Neural crest cell (in vitro differentiated cells): Measurements from ENCODE around the gene AP1M1. TPM values are rescaled to one million over a fixed set of nuclear protein-coding genes. Genes with fewer than 3 reads are reported as not detected.

Experiments
- DNase-seq: peaks from one replicate; pipeline ENCODE4 v3.0.0; 2021; ENCODE audit warnings: low read depth, mixed read lengths, low spot score
- H3K27ac Mint-ChIP-seq: one replicate; pipeline ENCODE4 v1.8.0; 2021; ENCODE audit warnings: mild to moderate bottlenecking, mixed read lengths; ENCODE audit not compliant: unreplicated experiment
- H3K27me3 Mint-ChIP-seq: 2 replicates; pipeline ENCODE4 v1.8.0; 2021; ENCODE audit warnings: low read depth, mild to moderate bottlenecking, mixed read lengths
- H3K36me3 Mint-ChIP-seq: 2 replicates; pipeline ENCODE4 v1.8.0; 2021; ENCODE audit warnings: low read depth, mild to moderate bottlenecking, mixed read lengths
- H3K4me1 Mint-ChIP-seq: 2 replicates; pipeline ENCODE4 v1.8.0; 2021; ENCODE audit warnings: mixed read lengths
- H3K4me3 Mint-ChIP-seq: one replicate; pipeline ENCODE4 v1.8.0; 2021; ENCODE audit warnings: mild to moderate bottlenecking, mixed read lengths
- H3K9me3 Mint-ChIP-seq: 2 replicates; pipeline ENCODE4 v1.8.0; 2021; ENCODE audit warnings: mixed read lengths
- total RNA-seq: library from RNA; stranded (reverse); gene quantifications from 2 replicates; pipeline ENCODE4 v1.2.1, GENCODE V29; 2021
- TF ChIP-seq, protein P1 (sequence below): fragments of 200-600 bp; sonication (generic); conservative IDR thresholded peaks from 2 replicates; pipeline ENCODE4 v1.5.0; 2021; ENCODE audit warnings: antibody characterized with exemption, mild to moderate bottlenecking

Gene AP1M1
- total RNA-seq, 1 donor from 2014 or later: 97.6 TPM

DNA sequence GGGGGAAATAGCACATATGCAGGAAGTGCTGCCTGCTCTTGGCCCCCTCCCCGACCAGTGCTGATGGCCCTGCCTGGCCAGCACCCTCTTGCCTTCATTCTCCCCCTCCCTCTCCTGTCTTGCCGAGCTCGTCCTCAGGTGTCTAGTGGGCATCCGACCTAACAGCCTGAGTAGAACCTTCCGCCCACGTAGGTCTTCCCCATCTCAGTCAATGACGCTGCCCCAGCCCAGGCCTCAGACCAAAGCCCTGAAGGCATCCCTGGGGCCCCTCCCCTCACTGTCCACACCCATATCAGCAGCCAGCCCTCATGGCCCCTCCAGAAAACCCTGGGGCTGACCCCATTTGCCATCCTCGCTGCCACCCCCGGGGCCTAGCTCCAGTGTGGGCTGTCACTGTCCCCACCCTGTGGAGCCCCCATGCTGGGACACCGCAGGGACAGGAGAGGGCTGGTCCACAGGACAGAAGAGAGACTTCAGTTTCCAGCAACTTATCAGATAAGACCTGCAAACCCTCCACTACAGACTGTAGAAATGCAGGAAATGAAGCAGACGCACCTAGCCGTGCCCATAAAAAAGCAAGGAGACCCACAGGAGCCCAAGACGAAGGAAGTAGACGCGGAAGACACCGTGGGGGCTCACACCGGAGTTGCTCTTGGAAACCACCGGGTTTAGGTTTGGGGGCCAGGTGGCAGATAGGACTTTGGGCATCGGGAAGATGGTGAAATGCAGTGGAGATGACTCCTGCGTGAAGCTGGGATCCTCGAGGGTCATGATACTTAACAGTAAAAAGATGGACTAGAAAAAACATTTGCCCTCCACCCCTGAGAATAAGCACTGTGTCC, 38.3 kb downstream of the AP1M1 start:
- no peak overlapping the region for H3K4me3 Mint-ChIP-seq
- H3K9me3 Mint-ChIP-seq: peaks cover 4% of the 10 kb centered on the region
- H3K27me3 Mint-ChIP-seq: no peaks in the 10 kb centered on the region
- H3K4me1 Mint-ChIP-seq: no peaks in the 10 kb centered on the region
- peaks cover 10% of the 10 kb centered on the region for H3K36me3 Mint-ChIP-seq
- TF ChIP-seq, protein P1, sequence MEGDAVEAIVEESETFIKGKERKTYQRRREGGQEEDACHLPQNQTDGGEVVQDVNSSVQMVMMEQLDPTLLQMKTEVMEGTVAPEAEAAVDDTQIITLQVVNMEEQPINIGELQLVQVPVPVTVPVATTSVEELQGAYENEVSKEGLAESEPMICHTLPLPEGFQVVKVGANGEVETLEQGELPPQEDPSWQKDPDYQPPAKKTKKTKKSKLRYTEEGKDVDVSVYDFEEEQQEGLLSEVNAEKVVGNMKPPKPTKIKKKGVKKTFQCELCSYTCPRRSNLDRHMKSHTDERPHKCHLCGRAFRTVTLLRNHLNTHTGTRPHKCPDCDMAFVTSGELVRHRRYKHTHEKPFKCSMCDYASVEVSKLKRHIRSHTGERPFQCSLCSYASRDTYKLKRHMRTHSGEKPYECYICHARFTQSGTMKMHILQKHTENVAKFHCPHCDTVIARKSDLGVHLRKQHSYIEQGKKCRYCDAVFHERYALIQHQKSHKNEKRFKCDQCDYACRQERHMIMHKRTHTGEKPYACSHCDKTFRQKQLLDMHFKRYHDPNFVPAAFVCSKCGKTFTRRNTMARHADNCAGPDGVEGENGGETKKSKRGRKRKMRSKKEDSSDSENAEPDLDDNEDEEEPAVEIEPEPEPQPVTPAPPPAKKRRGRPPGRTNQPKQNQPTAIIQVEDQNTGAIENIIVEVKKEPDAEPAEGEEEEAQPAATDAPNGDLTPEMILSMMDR: no peak
- no peak for DNase-seq
- no peak overlapping the region for H3K27ac Mint-ChIP-seq

DNA sequence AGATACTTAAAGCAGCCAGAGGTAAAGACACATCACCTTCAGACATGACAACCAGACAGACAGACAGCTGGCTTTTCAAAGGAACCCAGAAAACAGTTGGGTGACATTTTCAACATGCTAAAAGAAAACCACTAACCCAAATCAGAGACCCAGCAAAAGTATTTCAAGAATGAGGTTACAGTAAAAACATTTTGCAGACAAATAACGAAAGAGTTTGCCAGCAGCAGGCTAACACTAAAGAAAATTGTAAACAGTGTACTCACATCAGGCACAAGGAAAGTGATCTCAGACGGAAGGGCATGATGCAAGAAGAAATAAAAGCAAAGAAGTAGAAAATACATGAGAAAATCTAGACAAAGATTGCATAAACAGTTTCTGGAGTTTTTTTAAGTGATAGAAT, 46.4 kb downstream of the AP1M1 start:
- TF ChIP-seq, protein P1: no peak
- Mint-ChIP-seq H3K36me3 (no peaks in the 10 kb centered on the region), H3K4me1 (no peaks in the 10 kb centered on the region), H3K27me3 (peaks cover 13% of the 10 kb centered on the region), H3K4me3 (no peak overlapping the region), H3K27ac (no peak overlapping the region), H3K9me3 (no peaks in the 10 kb centered on the region)
- no peak for DNase-seq

DNA sequence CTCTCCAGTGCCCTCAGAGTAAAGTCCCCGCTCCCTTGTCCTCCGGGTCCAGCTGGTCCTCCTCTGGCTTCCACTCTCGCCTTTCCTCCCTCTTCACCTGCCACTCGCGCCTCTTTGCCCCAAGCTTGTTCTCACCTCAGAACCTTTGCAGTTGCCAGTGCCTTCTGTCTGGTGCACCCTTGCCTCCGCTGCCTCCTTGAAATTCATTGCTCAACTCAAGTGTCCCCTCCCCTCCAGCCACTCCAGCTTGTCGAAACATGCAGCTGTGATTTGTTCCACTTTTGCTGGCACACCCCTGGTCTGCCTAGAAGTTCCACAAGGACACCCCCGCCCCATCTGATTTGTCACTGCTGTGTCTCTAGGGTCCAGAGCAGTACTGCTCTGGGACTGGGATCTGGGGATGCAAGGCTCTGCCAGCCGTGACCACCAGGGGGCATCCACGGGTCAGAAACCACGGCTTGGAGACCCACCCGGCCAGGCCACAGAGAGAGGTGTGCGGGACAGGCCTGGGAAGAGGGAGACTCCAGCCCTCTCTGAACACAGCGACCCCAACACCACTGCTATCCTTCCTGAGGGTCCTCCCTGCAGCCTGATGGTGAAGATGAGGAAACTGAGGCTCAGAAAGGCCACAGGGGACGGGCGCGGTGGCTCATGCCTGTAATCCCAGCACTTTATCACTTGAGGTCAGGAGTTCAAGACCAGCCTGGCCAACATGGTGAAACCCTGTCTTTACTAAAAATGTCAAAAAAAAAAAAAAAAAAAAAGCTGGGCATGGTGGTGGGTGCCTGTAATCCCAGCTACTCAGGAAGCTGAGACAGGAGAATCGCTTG, 49.9 kb downstream of the AP1M1 start:
- H3K4me3 Mint-ChIP-seq: no peak overlapping the region
- H3K36me3 Mint-ChIP-seq: no peaks in the 10 kb centered on the region

DNA sequence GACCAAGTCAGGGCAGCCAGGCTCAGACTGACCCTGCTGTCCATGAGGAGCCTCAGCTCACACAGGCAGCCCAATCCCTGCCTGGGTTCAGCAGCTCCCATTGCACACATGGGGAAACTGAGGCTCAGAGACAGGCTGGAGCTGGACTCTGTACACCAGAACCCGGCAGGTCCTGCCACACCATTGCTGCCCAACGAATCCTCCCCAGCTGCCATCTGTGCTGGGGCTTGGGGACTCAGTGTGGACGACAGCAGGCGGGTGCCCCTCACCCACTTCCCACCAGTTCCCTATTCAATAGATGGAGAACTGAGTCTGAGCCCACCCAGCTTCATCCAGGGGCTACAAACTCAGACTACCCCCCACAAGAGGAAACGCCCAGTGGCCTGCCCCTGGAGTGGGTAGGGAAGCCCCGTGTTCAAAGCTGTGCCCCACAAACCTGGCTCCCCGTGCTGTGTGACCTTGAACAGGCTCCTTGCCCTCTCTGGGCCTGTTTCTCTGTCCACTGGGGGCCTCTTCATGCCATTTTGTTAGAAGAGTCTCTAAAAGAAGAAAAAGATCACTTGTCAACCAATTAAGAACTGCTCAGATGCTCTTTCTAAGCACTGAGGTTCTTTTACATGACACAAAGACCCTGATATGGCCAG, 50.8 kb downstream of the AP1M1 start:
- TF ChIP-seq, protein P1: no peak
- DNase-seq: no peak
- H3K4me3 Mint-ChIP-seq: no peak overlapping the region
- no peaks in the 10 kb centered on the region for H3K9me3 Mint-ChIP-seq
- H3K36me3 Mint-ChIP-seq: no peaks in the 10 kb centered on the region
- peaks cover 11% of the 10 kb centered on the region for H3K27me3 Mint-ChIP-seq
- H3K27ac Mint-ChIP-seq: no peak overlapping the region
- H3K4me1 Mint-ChIP-seq: no peaks in the 10 kb centered on the region

More for the DNA sequence above, 49.9 kb downstream of the AP1M1 start:
- Mint-ChIP-seq H3K4me1 (no peaks in the 10 kb centered on the region), H3K27me3 (peaks cover 11% of the 10 kb centered on the region), H3K27ac (no peak overlapping the region), H3K9me3 (no peaks in the 10 kb centered on the region)
- DNase-seq: peak; percentile 97
- TF ChIP-seq, protein P1: peak; percentile 91

DNA sequence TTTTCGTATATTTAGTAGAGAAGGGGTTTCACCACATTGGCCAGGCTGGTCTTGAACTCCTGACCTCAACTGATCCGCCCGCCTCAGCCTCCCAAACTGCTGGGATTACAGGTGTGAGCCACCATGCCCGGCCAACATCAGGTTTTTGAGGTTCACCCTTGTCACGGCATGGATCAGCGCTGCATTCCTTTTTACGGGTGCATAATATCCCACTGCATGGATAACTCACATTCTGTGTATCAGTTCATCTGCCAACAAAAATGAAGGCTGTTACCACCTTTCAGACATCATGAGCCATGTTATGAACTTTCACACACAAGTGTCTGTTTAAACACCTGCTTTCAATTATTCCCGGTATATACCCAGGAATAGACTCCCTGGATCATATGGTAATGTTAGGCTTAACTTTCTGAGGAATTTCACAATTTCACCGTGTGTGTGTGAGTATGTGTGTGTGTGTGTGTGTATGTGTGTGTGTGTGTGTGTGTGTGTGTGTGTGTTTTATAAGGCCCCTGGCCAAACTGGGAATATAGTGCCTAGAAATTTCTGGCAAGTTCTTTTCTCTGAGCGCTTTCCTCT, 52.2 kb downstream of the AP1M1 start:
- no peak overlapping the region for H3K4me3 Mint-ChIP-seq
- TF ChIP-seq, protein P1: no peak
- DNase-seq: no peak
- H3K4me1 Mint-ChIP-seq: no peaks in the 10 kb centered on the region
- no peaks in the 10 kb centered on the region for H3K36me3 Mint-ChIP-seq
- peaks cover 11% of the 10 kb centered on the region for H3K27me3 Mint-ChIP-seq
- no peaks in the 10 kb centered on the region for H3K9me3 Mint-ChIP-seq
- H3K27ac Mint-ChIP-seq: peak overlapping the region; percentile 16
